Epithelial cell of proximal tubule (primary cell): ENCODE measurements around the gene KRT16. TPM values are rescaled to one million over a fixed set of nuclear protein-coding genes. Genes with fewer than 3 reads are reported as not detected.
"Not testable (repeated sequence)": the region's sequence is repeated elsewhere in the genome, so short reads cannot be mapped to it uniquely, and the experiment has no call there.

Experiments
- DNase-seq: peaks from one replicate; pipeline ENCODE4 v3.0.0-alpha.2; 2011; ENCODE audit warnings: low read depth
- H3K4me3 ChIP-seq: 2 replicates; pipeline ENCODE4 v1.5.1; 2011; ENCODE audit warnings: low read depth, mild to moderate bottlenecking, low read length
- CTCF ChIP-seq: conservative IDR thresholded peaks from 2 replicates; pipeline ENCODE4 v1.5.1; 2012; ENCODE audit warnings: low read depth, mild to moderate bottlenecking, low read length
- total RNA-seq: library from RNA; depleted of rRNA; stranded (reverse); fragments of >200 nt; gene quantifications from 2 replicates; pipeline ENCODE4 v1.2.3, GENCODE V29; 2015

KRT16 gene
- total RNA-seq, 1 donor from 2014 or later = 4.3 TPM

DNA sequence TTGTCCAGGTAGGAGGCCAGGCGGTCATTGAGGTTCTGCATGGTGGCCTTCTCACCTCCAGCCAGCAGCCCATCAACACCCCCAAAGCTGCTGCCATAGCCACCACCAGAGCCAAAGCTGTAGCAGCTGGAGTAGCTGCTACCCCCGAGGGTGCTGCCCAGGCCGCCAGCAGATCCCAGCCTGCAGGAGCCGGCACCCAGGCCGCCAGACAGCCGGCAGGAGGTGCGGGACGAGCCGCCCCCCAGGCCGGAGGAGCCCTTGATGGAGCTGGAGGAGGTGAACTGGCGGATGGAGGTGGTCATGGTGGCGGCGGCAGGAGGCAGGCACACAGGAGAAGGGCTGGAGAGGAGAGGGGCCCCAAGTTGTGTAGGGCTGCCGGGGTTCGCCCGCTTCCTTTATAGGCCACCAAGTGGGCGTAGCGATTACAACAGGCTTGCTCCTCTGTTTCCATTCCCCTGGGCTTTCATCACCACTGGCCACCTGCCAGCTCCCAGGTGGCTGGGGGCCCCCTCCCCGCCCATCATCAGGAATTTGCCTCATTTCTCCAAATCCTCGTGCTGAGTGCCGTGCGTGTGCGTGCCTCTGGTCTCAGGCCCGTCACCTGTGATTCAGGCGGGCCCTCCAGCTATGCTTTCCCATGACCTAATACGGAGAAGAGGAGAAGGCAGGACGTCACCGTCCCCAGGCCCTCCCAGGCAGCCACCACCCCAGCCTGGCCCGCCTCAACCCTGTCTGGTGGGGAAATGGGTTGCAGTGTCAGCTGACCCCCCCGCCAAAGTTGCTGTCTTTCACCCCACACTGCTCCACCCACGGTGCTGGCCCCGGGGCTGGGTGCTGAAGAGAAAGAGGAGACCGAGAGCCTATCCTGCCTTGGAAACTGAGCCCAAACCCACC, 11.9 kb upstream of the KRT16 start, which contains the start of gene KRT17:
TSS of gene KRT17 (minus strand) at position 368 of the 894 bp plus-strand sequence. CDS start at position 302, 66 bp downstream.
- no peak within 1 kb of the TSS for H3K4me3 ChIP-seq
- DNase-seq = no peak
- TF ChIP-seq CTCF = no peak

- H3K4me3 ChIP-seq, DNase-seq: not testable (repeated sequence)
Observed at GRCh38 chr17:41623184-41623861, 10.8 kb upstream of the KRT16 start.

DNA sequence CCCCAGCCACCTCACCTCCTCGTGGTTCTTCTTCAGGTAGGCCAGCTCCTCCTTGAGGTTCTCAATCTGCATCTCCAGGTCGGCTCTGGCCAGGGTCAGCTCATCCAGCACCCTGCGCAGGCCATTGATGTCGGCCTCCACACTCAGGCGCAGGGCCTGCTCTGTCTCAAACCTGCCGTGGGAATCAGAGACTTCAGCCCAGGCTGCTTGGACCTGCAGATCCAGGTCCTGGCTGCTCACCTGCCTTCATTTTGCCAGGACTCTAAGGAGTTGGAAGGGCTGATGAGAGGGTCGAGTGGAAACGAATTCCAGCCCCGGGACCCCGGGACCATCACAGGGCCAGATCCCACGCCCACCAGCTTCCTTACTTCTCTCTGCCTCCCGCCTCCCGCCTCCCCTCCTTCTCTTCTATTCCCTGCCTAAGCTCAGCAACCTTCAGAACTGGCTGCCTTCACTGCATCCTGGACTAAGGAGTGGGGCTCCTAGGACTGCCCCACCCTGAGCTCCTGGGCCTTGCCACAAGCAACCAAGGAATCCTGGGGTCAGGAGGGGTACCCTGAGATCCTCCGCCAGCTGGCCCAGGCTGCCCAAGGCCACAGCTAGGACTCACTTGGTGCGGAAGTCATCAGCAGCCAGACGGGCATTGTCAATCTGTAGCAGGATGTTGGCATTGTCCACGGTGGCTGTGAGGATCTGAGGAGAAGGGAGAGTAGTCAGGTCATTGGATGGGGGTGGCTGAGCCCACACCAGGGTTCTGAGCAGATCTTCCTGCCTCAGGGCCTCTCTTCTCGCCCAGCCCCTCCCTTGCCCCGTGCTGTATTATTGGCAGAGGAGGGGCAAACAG, 10.0 kb upstream of the KRT16 start:
- not testable (repeated sequence) for H3K4me3 ChIP-seq, DNase-seq

DNA sequence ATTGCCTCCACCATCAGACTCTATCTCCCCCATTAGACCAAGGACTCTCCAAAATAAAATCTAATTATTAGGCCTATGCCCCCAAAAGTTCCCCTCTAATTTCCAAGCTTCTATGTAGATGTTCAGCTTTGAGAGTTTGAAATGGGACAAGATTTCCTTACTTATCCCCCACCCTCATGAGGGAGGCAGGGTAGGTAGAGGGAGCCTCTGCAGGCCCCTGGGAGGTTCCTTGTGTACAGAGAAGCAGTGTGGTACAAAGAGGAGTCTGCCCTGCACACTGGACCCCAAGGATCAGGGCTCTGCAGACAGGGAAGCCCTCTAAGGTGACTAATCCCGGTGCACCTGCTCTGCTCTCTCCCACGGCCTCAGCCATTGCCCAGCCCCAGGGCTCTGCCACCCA, 9.3 kb upstream of the KRT16 start:
- TF ChIP-seq CTCF = no peak
- DNase-seq = no peak
- no peak overlapping the region for H3K4me3 ChIP-seq

DNA sequence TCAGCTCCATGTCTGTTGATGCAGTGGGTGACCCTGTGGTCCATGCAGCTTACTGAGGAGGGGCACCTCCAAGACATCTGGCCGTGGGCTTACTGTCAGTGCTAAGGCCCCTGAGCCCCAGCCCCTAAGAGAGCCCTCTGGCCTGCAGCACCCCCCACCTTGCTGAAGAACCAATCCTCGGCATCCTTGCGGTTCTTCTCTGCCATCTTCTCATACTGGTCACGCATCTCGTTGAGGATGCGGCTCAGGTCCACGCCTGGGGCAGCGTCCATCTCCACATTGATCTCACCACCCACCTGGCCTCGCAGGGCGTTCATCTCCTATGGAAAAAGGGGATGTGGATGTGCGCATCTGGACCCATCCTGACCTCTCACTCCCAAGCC, 8.9 kb upstream of the KRT16 start:
- H3K4me3 ChIP-seq, DNase-seq: not testable (repeated sequence)

DNA sequence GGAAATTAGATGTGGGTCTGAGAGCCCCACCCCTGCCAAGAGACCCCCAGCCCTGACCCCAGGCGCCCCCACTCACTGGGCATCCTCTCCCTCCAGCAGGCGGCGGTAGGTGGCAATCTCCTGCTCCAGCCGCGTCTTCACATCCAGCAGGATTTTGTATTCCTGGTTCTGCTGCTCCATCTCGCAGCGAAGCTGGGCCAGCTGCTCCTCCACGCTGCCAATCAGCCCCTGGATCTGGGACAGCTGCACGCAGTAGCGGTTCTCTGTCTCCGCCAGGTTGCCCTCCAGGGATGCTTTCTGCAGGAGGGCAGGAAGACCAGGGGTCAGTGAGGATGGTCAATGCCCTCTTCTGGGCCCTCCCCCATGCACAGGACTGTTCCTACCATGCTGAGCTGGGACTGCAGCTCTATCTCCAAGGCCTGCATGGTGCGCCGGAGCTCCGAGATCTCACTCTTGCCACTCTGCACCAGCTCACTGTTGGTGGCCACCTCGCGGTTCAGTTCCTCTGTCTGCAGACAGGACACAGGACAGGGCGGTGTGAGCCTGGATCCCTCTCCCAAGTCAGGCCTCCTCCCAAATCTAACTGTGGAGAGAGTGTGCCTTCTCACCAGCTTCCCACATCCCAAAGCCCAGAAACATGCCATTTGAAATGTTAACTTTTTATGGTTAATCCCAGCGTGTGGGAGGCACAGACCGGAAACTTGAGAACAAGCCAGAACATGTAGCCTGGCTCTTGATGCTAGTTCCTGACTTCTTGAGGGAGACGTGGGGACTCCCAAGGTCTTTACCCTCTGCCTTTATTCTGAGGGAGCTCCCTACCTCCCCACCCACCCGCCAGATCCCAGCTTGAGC, 8.2 kb upstream of the KRT16 start:
- H3K4me3 ChIP-seq = no peak overlapping the region
- no peak for DNase-seq
- no peak for TF ChIP-seq CTCF

GRCh38 chr17:41619927-41620582, 7.5 kb upstream of the KRT16 start:
- H3K4me3 ChIP-seq, DNase-seq: not testable (repeated sequence)
